ENCODE data around the gene RAB6A. TPM values are rescaled to one million over a fixed set of nuclear protein-coding genes. Genes with fewer than 3 reads are reported as not detected.
A peak's percentile ranks its signal among the peaks of the same experiment; 100 is the strongest.

RAB6A gene
- total RNA-seq, 1 experiment from 2014 or later, result 142 TPM

DNA sequence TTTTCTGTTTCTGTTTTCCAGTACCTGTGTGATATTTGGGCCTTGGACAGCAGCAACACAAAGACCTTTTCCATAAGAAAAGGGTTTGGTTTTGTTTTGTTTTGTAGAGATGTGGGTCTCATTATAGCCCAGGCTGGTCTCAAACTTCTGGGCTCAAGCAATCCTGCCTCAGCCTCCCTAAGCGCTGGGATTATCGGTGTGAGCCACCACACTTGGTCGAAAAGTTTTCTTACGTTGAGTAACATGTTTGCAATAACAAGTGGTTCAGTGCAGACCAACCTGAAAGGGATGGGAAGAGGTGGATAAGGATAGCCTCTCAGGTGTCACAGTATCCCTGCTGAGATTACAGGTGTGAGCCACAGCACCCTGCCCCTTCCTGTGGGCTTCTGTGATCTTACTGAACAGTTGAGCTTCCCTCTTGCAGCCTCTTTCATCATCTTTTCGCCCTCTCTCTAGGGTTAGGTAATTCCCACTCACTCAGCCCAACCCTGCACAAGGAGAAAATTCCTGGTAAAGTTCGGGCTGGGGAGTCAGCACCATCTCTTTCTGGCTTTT lies 23.3 kb upstream of the RAB6A start:
- TF ChIP-seq, protein P1, sequence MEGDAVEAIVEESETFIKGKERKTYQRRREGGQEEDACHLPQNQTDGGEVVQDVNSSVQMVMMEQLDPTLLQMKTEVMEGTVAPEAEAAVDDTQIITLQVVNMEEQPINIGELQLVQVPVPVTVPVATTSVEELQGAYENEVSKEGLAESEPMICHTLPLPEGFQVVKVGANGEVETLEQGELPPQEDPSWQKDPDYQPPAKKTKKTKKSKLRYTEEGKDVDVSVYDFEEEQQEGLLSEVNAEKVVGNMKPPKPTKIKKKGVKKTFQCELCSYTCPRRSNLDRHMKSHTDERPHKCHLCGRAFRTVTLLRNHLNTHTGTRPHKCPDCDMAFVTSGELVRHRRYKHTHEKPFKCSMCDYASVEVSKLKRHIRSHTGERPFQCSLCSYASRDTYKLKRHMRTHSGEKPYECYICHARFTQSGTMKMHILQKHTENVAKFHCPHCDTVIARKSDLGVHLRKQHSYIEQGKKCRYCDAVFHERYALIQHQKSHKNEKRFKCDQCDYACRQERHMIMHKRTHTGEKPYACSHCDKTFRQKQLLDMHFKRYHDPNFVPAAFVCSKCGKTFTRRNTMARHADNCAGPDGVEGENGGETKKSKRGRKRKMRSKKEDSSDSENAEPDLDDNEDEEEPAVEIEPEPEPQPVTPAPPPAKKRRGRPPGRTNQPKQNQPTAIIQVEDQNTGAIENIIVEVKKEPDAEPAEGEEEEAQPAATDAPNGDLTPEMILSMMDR (conservative IDR thresholded peaks at IDR 0.05), result no peak
- no peak for TF ChIP-seq EZH2 (IDR thresholded peaks at IDR 0.05; ENCODE audit: low read depth)
- Histone ChIP-seq H3K4me1 (replicated peaks; ENCODE audit: insufficient read depth) (peaks cover 47% of the 10 kb centered on the region), H3K79me2 (ENCODE audit: low read depth) (peaks cover 10% of the 10 kb centered on the region), H3K4me2 (peak overlapping the region; percentile 54), H3K27ac (peak overlapping the region; percentile 91), H3K9me3 (ENCODE audit: insufficient read depth, low read depth) (no peaks in the 10 kb centered on the region), H2AFZ (no peak overlapping the region), H3K9me2 (ENCODE audit: insufficient read depth) (0 out of 2 replicates have a peak, but pooled peaks cover 3% of the 10 kb centered on the region), H3F3A (ENCODE audit: insufficient read depth, low read depth) (peaks cover 56% of the 10 kb centered on the region), H4K20me1 (ENCODE audit: insufficient read depth) (no peaks in the 10 kb centered on the region), H3K27me3 (ENCODE audit: insufficient read depth, low read depth) (no peaks in the 10 kb centered on the region), H3K36me3 (ENCODE audit: low read depth) (no peaks in the 10 kb centered on the region), H3K4me3 (no peak overlapping the region)
- intact Hi-C loops (cut with micrococcal nuclease; ENCODE audit: unreplicated experiment), result no loop called here
- BruUV-seq (replicated peaks), result no TSS peak
- peak in 1 of 2 experiments; percentile 47 for DNase-seq
- ChIA-PET CTCF (interaction anchor here (0.6 kb wide), 1 partner anchor 786 kb away, joined by 3 read pairs; no protein-coding TSS in a partner anchor), POLR2A (ENCODE audit: unreplicated experiment) (interaction anchor here (0.6 to 1.1 kb wide), 2 partner anchors 23 to 72 kb away, joined by 4 to 5 read pairs; partner anchors contain the start of gene RAB6A)

DNA sequence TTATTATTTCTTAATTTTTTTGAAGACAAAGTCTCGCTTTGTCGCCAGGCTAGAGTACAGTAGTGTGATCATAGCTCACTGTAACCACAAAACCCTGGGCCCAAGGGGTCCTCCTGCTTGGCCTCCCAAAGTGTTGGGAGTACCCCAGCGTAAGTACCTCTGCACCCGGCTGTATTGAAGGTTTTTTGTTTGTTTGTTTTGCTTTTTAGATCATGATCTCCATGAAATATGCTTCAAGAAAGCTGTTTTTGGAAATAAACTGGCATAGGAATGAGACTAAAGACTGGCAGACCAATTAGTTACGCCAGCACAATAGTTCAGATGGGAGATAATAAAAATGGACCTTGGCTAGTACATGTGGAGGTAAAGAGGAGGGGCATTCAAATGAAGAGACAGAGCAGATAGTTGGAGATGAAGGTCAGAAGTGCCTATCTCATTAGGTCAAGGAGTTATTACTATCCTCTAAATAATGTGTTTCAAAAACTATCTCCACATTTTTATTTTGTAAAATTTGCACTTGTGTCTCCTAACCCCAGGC lies 22.7 kb upstream of the RAB6A start:
- Histone ChIP-seq H3K27ac (peak overlapping the region; percentile 91), H3K4me1 (replicated peaks; ENCODE audit: insufficient read depth) (peaks cover 47% of the 10 kb centered on the region), H3K9me3 (ENCODE audit: insufficient read depth, low read depth) (no peaks in the 10 kb centered on the region), H3K36me3 (ENCODE audit: low read depth) (no peaks in the 10 kb centered on the region), H3K4me3 (no peak overlapping the region), H2AFZ (no peak overlapping the region), H3K4me2 (peak overlapping the region; percentile 54), H3K27me3 (ENCODE audit: insufficient read depth, low read depth) (no peaks in the 10 kb centered on the region), H3K79me2 (ENCODE audit: low read depth) (peaks cover 4% of the 10 kb centered on the region), H4K20me1 (ENCODE audit: insufficient read depth) (no peaks in the 10 kb centered on the region), H3K9me2 (ENCODE audit: insufficient read depth) (0 out of 2 replicates have a peak, but pooled peaks cover 3% of the 10 kb centered on the region), H3F3A (ENCODE audit: insufficient read depth, low read depth) (peaks cover 52% of the 10 kb centered on the region)
- ChIA-PET CTCF (no interaction called here), POLR2A (ENCODE audit: unreplicated experiment) (interaction anchor here (0.6 to 1.1 kb wide), 4 partner anchors 22 to 271 kb away, joined by 4 to 6 read pairs (median 4); partner anchors contain the start of gene RAB6A)
- no peak for TF ChIP-seq EZH2 (IDR thresholded peaks at IDR 0.05; ENCODE audit: low read depth)
- TF ChIP-seq, protein P1 (conservative IDR thresholded peaks at IDR 0.05), result no peak
- DNase-seq, result no peak
- no TSS peak for BruUV-seq (replicated peaks)
- intact Hi-C loops (cut with micrococcal nuclease; ENCODE audit: unreplicated experiment), result no loop called here

DNA sequence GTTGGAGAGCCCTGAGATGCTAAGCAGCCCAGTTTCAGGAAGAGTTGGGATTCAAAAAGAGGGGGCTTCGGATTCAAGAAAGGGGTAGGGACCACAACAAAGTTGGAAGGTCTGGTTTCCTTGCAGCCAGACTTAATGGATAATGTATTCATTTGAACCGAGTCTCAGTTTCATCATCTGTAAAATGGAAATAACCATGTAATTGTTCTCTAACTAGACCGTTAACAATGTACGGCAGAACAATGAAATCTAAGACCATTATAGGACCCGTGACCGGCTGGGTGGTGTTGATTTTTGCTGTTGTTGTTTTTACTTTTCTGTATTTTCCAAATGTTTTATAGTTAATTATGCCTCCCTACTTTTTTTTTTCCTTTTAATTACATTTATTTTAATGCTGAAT lies 20.4 kb upstream of the RAB6A start:
- H2AFZ ChIP-seq, result no peak overlapping the region
- peak overlapping the region; percentile 98 for H3K27ac ChIP-seq
- POLR2A ChIA-PET (ENCODE audit: unreplicated experiment), result no interaction called here
- TF ChIP-seq EZH2 (IDR thresholded peaks at IDR 0.05; ENCODE audit: low read depth), result no peak
- TF ChIP-seq, protein P1 (conservative IDR thresholded peaks at IDR 0.05), result no peak
- peaks cover 44% of the 10 kb centered on the region for H3K4me1 ChIP-seq (replicated peaks; ENCODE audit: insufficient read depth)
- BruUV-seq (replicated peaks), result no TSS peak
- no peaks in the 10 kb centered on the region for H3K36me3 ChIP-seq (ENCODE audit: low read depth)
- H3K9me3 ChIP-seq (ENCODE audit: insufficient read depth, low read depth), result no peaks in the 10 kb centered on the region; the same call in 1 of the 2 replicates
- H3K27me3 ChIP-seq (ENCODE audit: insufficient read depth, low read depth), result no peaks in the 10 kb centered on the region
- 0 out of 2 replicates have a peak, but pooled peaks cover 3% of the 10 kb centered on the region for H3K9me2 ChIP-seq (ENCODE audit: insufficient read depth)
- peaks cover 41% of the 10 kb centered on the region for H3F3A ChIP-seq (ENCODE audit: insufficient read depth, low read depth)
- H3K4me3 ChIP-seq, result no peak overlapping the region
- H3K4me2 ChIP-seq, result 0 out of 2 replicates have a peak overlapping the region, but pooled peaks have one; percentile 96
- H3K79me2 ChIP-seq (ENCODE audit: low read depth), result no peaks in the 10 kb centered on the region
- no peak for DNase-seq
- CTCF ChIA-PET, result no interaction called here
- H4K20me1 ChIP-seq (ENCODE audit: insufficient read depth), result no peaks in the 10 kb centered on the region
- intact Hi-C loops (cut with micrococcal nuclease; ENCODE audit: unreplicated experiment), result no loop called here
